Bronchial epithelial cell (primary cell): ENCODE measurements around the gene HPCA. TPM values are rescaled to one million over a fixed set of nuclear protein-coding genes. Genes with fewer than 3 reads are reported as not detected.

Experiments
- DNase-seq: peaks from one replicate; pipeline ENCODE4 v3.0.0-alpha.2; 2010; ENCODE audit warnings: low read depth
- FAIRE-seq: peaks from 2 replicates; lab custom pipeline; 2011; peaks lifted over from hg19 to GRCh38; lab: Jason Lieb, UNC
- H3K27me3 ChIP-seq: 2 replicates; pipeline ENCODE4 v1.5.1; 2011; ENCODE audit warnings: low read length; ENCODE audit not compliant: control insufficient read depth, insufficient read depth
- H3K36me3 ChIP-seq: 2 replicates; pipeline ENCODE4 v1.5.1; 2011; ENCODE audit warnings: low read length; ENCODE audit not compliant: control insufficient read depth, insufficient read depth
- H3K4me3 ChIP-seq: 2 replicates; pipeline ENCODE4 v1.5.1; 2011; ENCODE audit warnings: mild to moderate bottlenecking, low read depth, low read length, control low read depth
- CTCF ChIP-seq: IDR thresholded peaks from 2 replicates; pipeline ENCODE4 v1.5.1; 2011; ENCODE audit warnings: mild to moderate bottlenecking, moderate library complexity, low read length, control low read depth, inconsistent platforms; ENCODE audit not compliant: insufficient read depth, severe bottlenecking
- total RNA-seq: library from RNA; depleted of rRNA; stranded (reverse); fragments of >200 nt; gene quantifications from 2 replicates; pipeline ENCODE4 v1.2.1, GENCODE V29; 2014

HPCA gene
- total RNA-seq, 1 donor from 2014 or later: not detected

GRCh38 chr1:32917521-32917920, 31.2 kb downstream of the HPCA start:
- no peak for TF ChIP-seq CTCF
- no peak for FAIRE-seq

GRCh38 chr1:32918179-32918578, 31.9 kb downstream of the HPCA start:
- Histone ChIP-seq H3K27me3 (no peaks in the 10 kb centered on the region), H3K4me3 (no peak overlapping the region), H3K36me3 (no peaks in the 10 kb centered on the region)
- FAIRE-seq (no peak), DNase-seq (no peak)
- TF ChIP-seq CTCF: no peak

More at GRCh38 chr1:32917521-32917920, 31.2 kb downstream of the HPCA start:
- H3K27me3 ChIP-seq: no peaks in the 10 kb centered on the region
- no peak overlapping the region for H3K4me3 ChIP-seq
- no peak for DNase-seq
- H3K36me3 ChIP-seq: no peaks in the 10 kb centered on the region

GRCh38 chr1:32919811-32920733, 33.8 kb downstream of the HPCA start:
- H3K36me3 ChIP-seq: no peaks in the 10 kb centered on the region
- H3K4me3 ChIP-seq: no peak overlapping the region
- FAIRE-seq: no peak
- no peaks in the 10 kb centered on the region for H3K27me3 ChIP-seq
- no peak for DNase-seq
- no peak for TF ChIP-seq CTCF

- DNase-seq (no peak), FAIRE-seq (no peak)
- Histone ChIP-seq H3K36me3 (no peaks in the 10 kb centered on the region), H3K27me3 (no peaks in the 10 kb centered on the region), H3K4me3 (no peak overlapping the region)
- no peak for TF ChIP-seq CTCF
Observed at GRCh38 chr1:32920833-32921232, 34.5 kb downstream of the HPCA start.

GRCh38 chr1:32924881-32925344, 38.6 kb downstream of the HPCA start:
- TF ChIP-seq CTCF: no peak
- Histone ChIP-seq H3K36me3 (no peaks in the 10 kb centered on the region), H3K4me3 (no peak overlapping the region), H3K27me3 (no peaks in the 10 kb centered on the region)
- no peak for DNase-seq
- no peak for FAIRE-seq
